C4-2B (cell line): ENCODE results near the gene BCL2L14.

ENCODE experiments used
- CTCF ChIP-seq: fragments of 450-650 bp; conservative IDR thresholded peaks from 2 replicates; pipeline ENCODE4 v1.5.1; 2017; ENCODE audit warnings: mild to moderate bottlenecking
- ZFX ChIP-seq: fragments of 450-650 bp; IDR thresholded peaks from 2 replicates; pipeline ENCODE4 v1.6.1; 2017

- no peak for TF ChIP-seq CTCF
- no peak for TF ChIP-seq ZFX
These were observed 21.4 kb downstream of the BCL2L14 start for GRCh38 chr12:12091977-12092663.
